T47D (cell line): ENCODE data around the gene MAGI2.

ENCODE experiments used
- DNase-seq, 2 experiments: peaks; one replicate each; pipeline versions ENCODE4 v3.0.0 to v3.0.0-alpha.2; 2011 to 2012; ENCODE audit warnings: low read depth in 1 of 2, low spot score in 1 of 2
- JUND ChIP-seq: IDR thresholded peaks from 2 replicates; pipeline ENCODE4 v1.6.1; 2012; ENCODE audit warnings: low read depth
- in situ Hi-C: cut with HindIII; loops from 2 replicates; pipeline ENCODE4 v1.10.0; 2016; ENCODE audit warnings: low sequenced_read_pairs, low pct_unique_long_range_greater_than_20kb

Gene MAGI2

DNA sequence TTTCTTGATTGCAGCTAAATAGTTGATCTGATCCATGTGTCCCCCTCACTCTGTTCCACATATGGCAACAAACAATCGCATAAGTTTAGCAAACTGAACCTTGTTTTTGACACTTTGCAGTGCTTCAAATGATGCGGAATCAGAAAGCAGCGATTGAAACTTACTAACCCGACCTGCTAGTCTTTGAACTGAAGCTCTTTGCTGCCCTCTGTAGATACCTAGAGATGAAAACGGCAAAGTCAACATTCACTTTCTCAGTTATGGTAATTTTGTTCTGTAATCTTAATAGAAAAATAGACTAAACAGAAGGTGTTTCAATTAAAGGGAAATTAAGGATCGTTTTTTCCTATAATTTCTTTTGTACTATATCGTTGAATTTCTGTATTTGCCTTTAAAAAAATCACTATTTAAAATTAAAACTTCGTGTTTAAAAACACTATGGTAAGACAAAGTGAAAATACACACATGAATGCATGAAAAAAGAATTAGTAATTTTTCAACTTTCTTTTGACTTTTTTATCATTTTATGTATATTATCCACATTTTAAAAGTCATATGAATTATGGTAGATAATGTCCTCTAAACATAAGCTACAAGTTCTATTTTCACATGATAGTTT, 276.5 kb downstream of the MAGI2 start:
- peak in 1 of 2 experiments; percentile 76 for DNase-seq
- TF ChIP-seq JUND = no peak
- in situ Hi-C loops = no loop called here

DNA sequence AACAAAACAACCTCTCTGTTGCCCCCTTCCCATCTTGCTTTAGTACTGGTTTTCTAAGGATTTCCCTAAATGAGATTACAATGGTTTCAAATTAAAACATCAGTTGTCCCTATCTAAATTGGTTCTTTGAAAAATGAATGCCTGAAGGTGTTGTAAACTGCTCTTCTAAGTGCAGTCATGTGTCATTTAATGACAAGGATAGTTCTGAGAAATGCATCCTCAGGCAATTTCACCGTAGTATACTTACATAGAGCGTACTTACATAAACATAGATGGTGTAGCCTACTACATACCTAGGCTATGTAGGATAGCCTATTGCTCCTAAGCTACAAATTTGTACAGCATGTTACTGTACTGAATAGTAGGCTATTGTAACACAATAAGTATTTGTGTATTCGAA, 278.1 kb downstream of the MAGI2 start:
- in situ Hi-C loops = no loop called here
- peak in 1 of 2 experiments; percentile 6 for DNase-seq
- no peak for TF ChIP-seq JUND

DNA sequence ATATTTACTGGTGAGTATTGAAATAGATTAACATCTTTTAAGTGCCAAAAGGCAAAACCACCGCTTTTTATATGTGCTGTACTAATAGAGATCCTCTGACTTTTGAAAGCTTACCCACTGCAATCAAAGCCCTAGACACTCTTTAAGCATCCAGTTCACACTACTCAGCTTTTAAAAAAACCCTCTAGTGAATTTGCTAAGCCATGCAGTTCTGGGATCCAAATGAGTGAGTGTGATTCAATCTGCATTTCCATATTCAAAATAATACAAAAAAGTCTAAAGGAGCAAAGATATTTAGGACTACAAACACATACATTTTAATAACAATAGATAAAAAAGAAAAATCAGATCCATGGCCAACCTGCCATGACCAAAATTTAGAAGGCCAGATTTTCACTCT, 288.2 kb downstream of the MAGI2 start:
- in situ Hi-C loops = no loop called here

GRCh38 chr7:79159040-79159664, 294.3 kb downstream of the MAGI2 start:
- in situ Hi-C loops = no loop called here
- no peak for TF ChIP-seq JUND
- no peak for DNase-seq

More for the DNA sequence above, 288.2 kb downstream of the MAGI2 start:
- DNase-seq = no peak
- TF ChIP-seq JUND = no peak

DNA sequence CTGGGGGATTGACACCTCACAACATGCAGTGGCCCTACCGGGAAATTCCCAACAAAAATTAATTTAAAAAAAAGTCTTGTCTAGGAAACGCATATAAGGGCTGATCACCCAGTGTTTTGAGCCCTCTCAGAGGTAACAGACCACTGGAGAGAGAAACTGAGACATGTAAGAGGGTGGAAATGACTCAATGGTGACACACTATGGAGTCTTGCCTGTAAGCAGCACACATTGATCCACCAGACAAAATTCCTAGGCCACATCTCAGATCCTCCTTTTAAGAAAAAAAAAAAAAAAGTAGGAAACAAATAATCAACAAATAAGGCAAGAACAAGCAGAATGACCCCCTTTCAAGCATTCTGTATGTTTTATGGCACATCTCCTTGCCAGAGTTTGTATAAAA, 296.2 kb downstream of the MAGI2 start:
- DNase-seq = no peak
- in situ Hi-C loops = no loop called here
- TF ChIP-seq JUND = no peak

DNA sequence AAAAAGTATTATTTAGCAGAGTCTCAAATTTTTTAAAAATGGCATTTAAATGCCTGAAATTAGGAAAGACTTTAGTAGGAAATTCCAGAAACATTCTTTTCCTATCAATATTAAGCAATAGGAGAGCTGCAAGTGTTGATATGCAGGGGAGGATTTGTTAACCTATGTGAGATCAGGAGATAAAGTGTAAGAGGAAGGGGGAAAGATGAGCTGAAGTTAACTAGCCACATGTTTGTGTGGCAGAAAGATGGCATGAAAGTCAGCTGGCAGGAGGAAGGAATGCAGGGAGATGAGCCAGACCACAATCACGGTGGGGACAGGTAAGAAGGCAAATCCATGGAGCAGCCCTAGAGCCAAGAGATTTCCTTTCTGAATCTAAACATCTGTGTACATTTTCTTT, 303.6 kb downstream of the MAGI2 start:
- DNase-seq = no peak
- in situ Hi-C loops = no loop called here
- no peak for TF ChIP-seq JUND

- TF ChIP-seq JUND = no peak
- DNase-seq = no peak
- in situ Hi-C loops = no loop called here
These were observed 310.8 kb downstream of the MAGI2 start for GRCh38 chr7:79142706-79143105.

DNA sequence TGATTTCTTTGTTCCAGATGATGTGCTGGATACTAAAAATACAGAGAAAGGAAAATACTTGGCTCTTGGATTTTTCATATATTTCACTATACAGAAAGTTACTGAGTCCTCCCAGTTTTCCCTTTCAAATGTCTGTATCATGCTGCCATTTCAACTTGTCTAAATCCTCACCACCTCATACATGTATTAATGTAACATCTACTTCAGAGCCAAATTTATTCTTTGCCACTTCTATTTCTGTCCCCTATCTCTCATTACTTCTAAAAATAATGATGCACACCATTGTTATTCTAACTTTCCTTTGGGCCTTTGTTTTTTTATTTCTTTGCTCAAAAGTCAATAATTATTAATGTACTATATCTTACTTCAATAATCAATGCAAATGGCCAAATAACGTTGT, 312.2 kb downstream of the MAGI2 start:
- no peak for DNase-seq
- TF ChIP-seq JUND = no peak
- in situ Hi-C loops = no loop called here

DNA sequence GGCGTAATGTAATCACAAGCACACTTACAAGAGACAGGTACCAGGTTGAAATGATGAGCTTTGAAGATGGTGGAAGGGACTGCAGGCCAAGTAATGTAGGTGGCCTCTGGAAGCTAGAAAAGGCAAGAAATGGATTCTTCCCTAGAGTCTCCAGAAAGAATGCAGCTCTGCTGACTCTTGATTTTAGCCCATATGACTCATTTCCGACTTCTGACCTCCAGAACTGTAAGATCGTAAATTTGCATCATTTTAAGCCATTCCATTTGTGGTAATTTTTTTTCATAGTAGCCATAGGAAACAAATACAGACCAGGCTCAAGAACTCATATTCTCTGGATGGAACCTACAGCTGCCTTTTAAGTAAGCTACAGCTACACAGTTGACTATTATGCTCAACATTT, 315.5 kb downstream of the MAGI2 start:
- no peak for DNase-seq
- in situ Hi-C loops = no loop called here
- no peak for TF ChIP-seq JUND

GRCh38 chr7:79132844-79133451, 320.5 kb downstream of the MAGI2 start:
- no peak for TF ChIP-seq JUND
- no peak for DNase-seq
- in situ Hi-C loops = no loop called here

GRCh38 chr7:79130715-79131114, 322.8 kb downstream of the MAGI2 start:
- no peak for TF ChIP-seq JUND
- in situ Hi-C loops = no loop called here

DNA sequence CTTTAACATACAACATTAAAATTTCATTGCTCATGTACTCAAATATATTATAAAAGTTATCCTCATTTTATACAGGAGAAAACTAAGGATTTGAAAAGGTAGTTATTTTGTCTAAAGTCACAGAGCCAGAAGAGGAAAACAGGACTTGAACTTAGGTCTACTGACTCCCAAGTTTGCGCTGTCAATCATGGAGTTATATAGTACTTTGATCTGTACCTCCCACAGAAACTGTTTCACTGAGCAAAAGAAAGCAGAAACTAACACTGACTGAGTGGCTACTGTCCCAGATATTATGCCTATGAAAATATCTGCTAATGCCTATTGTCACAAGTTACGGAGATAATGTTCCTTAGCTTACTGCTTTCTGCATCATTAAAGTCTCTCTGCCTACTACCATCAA, 329.1 kb downstream of the MAGI2 start:
- in situ Hi-C loops = no loop called here
- DNase-seq = no peak
- no peak for TF ChIP-seq JUND

More at GRCh38 chr7:79130715-79131114, 322.8 kb downstream of the MAGI2 start:
- DNase-seq = no peak

DNA sequence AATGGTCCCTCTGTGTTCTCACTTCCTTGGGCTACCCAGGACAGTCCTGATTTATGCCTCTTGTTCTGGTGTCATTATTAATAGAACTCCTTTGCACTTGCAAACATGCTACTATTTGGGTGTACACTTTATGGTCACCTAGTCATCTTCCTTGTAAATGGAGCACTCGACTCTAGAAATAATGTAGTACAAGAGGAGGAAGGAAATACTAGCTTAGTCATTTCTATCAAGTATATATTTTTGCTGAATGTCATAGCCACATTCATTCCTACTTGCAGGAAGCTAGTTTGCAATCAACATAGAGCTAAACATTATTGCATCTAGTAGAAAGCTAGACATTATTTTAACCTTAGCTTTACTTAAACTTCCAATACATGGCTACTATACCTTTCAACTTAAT, 335.3 kb downstream of the MAGI2 start:
- in situ Hi-C loops = no loop called here
- TF ChIP-seq JUND = no peak
- DNase-seq = no peak

GRCh38 chr7:79096361-79096805, 357.1 kb downstream of the MAGI2 start:
- no peak for DNase-seq
- in situ Hi-C loops = no loop called here
- TF ChIP-seq JUND = no peak
